ENCODE measurements around the gene IL5RA. TPM values are rescaled to one million over a fixed set of nuclear protein-coding genes. Genes with fewer than 3 reads are reported as not detected.
A peak's percentile ranks its signal among the peaks of the same experiment; 100 is the strongest.

Gene IL5RA, protein sequence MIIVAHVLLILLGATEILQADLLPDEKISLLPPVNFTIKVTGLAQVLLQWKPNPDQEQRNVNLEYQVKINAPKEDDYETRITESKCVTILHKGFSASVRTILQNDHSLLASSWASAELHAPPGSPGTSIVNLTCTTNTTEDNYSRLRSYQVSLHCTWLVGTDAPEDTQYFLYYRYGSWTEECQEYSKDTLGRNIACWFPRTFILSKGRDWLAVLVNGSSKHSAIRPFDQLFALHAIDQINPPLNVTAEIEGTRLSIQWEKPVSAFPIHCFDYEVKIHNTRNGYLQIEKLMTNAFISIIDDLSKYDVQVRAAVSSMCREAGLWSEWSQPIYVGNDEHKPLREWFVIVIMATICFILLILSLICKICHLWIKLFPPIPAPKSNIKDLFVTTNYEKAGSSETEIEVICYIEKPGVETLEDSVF
- under 1 TPM; 0.14 to 0.57 (median 0.24) TPM for total RNA-seq
- long read RNA-seq, donor 1, result 0 reads
- long read RNA-seq, donor 2, result 0 reads

DNA sequence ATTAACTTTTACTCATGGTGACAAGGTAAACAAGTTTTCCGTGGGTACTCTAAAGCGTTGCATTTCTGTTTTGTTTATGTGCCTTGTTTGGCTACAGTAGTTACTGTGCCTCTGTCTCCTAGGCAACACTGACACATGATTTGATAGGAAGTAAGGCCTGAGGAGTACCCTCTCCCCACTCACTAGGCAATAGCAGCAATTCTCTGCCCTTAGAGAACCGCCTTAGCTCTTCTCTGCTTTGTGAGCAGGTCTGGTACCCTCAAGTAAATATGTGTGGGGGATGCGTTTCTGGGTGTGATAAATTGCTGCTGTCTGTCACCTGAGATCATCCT is at the start of gene IL5RA:
Gene IL5RA (minus strand): TSS at position 76 of the 332 bp plus-strand sequence. CDS start 5,390 bp downstream, outside the sequence.
- peak; percentile 73 for ATAC-seq
- TF ChIP-seq, protein P1, sequence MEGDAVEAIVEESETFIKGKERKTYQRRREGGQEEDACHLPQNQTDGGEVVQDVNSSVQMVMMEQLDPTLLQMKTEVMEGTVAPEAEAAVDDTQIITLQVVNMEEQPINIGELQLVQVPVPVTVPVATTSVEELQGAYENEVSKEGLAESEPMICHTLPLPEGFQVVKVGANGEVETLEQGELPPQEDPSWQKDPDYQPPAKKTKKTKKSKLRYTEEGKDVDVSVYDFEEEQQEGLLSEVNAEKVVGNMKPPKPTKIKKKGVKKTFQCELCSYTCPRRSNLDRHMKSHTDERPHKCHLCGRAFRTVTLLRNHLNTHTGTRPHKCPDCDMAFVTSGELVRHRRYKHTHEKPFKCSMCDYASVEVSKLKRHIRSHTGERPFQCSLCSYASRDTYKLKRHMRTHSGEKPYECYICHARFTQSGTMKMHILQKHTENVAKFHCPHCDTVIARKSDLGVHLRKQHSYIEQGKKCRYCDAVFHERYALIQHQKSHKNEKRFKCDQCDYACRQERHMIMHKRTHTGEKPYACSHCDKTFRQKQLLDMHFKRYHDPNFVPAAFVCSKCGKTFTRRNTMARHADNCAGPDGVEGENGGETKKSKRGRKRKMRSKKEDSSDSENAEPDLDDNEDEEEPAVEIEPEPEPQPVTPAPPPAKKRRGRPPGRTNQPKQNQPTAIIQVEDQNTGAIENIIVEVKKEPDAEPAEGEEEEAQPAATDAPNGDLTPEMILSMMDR (IDR thresholded peaks at IDR 0.05), result no peak
- Histone ChIP-seq H3K4me3 (no peak within 1 kb of the TSS), H3K36me3 (ENCODE audit: low read depth) (no peaks in the 10 kb centered on the region), H3K4me1 (ENCODE audit: low read depth) (no peaks in the 10 kb centered on the region), H3K9me3 (no peaks in the 10 kb centered on the region)
- no peak for DNase-seq
- intact Hi-C loops (cut with DNase I, micrococcal nuclease), result no loop called here

DNA sequence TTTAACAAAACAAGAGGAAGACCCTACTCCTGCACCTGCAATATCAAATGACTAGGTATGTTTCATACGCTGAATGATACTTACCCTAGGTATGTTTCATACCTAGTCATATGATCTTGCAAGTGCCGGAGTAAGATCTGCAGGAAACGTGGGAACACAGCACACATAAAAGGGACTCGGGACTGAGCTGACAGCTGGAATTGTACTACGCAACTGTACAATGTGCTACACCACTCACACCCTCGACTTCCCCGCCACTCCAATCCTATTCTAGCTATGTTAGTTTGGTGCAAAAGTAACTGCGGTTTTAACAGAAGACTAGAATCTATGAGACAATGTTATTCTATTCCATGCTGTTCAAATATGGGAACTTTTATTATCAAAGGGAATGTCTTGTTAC is 47.3 kb upstream of the IL5RA start:
- intact Hi-C loops (cut with DNase I, micrococcal nuclease), result no loop called here
- TF ChIP-seq, protein P1 (IDR thresholded peaks at IDR 0.05), result no peak
- no peaks in the 10 kb centered on the region for H3K9me3 ChIP-seq
- H3K4me1 ChIP-seq (ENCODE audit: low read depth), result no peaks in the 10 kb centered on the region
- no peak overlapping the region for H3K4me3 ChIP-seq
- no peaks in the 10 kb centered on the region for H3K36me3 ChIP-seq (ENCODE audit: low read depth)
- ATAC-seq (no peak), DNase-seq (no peak)

DNA sequence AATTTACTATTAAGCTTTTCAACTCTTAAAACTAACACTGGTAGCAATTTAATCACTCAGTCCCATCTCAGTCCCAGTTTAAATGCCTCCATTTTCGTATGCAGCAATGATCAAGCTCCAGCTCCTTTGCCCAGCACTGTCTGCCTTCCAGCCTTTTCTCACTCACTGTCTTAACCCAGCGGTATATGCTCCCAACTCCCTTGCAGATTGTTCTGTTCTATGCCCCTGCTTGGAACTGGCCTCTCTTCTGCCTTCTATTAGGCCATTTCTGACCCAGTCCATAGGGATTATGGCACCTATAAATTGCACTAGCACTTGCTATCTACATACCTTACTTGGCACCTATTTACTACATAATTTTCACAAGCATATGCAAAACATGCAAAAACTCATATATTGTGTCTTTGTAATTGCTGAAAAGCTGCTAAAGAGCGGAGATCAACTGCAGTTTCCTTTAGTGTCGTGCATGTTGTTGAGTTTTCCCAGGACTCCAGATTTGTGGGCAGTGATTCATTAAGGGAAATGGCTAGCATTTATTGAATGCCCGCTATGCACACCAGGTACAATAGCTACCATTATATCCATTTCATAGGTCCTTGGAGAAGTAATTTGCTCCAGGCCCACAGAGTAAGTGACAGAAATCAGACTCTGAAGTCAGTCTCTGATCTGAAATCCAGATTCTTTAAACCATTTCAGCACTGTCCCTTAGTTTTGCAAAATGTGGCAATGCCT is 44.9 kb upstream of the IL5RA start:
- Histone ChIP-seq H3K36me3 (ENCODE audit: low read depth) (no peaks in the 10 kb centered on the region), H3K4me1 (ENCODE audit: low read depth) (no peaks in the 10 kb centered on the region), H3K4me3 (no peak overlapping the region), H3K9me3 (no peaks in the 10 kb centered on the region)
- intact Hi-C loops (cut with DNase I, micrococcal nuclease), result no loop called here
- TF ChIP-seq, protein P1 (IDR thresholded peaks at IDR 0.05), result no peak
- DNase-seq (no peak), ATAC-seq (no peak)

DNA sequence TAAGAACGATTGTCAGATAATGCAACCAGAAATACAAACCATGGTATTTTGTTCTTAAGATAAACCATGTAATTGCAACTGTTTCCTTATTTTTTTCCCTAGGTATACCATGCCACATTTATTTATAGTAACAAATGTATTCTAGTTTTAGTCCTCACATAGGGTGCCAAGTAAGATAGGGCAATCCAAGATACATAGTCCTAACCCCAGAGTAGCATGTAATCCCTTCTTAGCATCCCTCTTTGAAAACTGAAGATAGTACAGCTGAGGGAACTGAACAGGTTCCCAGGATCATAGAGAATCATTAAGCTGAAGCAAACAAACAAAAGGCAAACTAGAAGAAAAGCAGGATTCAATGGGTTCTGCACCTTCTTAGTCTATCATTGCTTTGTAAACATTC is 41.3 kb upstream of the IL5RA start:
- TF ChIP-seq, protein P1 (IDR thresholded peaks at IDR 0.05), result no peak
- Histone ChIP-seq H3K9me3 (no peaks in the 10 kb centered on the region), H3K36me3 (ENCODE audit: low read depth) (no peaks in the 10 kb centered on the region), H3K4me3 (no peak overlapping the region), H3K4me1 (ENCODE audit: low read depth) (no peaks in the 10 kb centered on the region)
- no peak for ATAC-seq
- no peak for DNase-seq
- intact Hi-C loops (cut with DNase I, micrococcal nuclease), result no loop called here

DNA sequence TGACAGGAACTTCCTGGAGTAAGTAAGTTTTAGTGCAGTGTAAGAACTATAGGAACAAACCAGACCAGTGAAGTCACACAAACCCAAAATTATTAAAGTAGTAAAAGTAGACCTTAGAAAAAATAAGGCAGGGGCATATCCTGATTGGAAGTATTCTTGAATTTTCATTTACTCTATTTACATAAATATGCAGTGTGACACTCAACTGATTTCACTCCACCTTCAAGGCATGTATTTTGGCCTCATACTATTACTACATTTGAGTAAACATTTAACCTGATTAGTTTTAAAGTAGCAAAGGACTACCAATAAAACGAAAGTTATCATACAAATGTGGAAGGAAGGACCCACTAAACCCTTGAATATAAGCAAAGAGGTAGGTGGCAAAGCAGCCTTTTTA is 39.4 kb upstream of the IL5RA start:
- ATAC-seq, result no peak

More for the DNA sequence above, 39.4 kb upstream of the IL5RA start:
- no peaks in the 10 kb centered on the region for H3K36me3 ChIP-seq (ENCODE audit: low read depth)
- no peak for DNase-seq
- TF ChIP-seq, protein P1 (IDR thresholded peaks at IDR 0.05), result no peak
- intact Hi-C loops (cut with DNase I, micrococcal nuclease), result no loop called here
- H3K4me3 ChIP-seq, result no peak overlapping the region
- H3K4me1 ChIP-seq (ENCODE audit: low read depth), result no peaks in the 10 kb centered on the region
- no peaks in the 10 kb centered on the region for H3K9me3 ChIP-seq
